Esophagus muscularis mucosa (tissue), 4 donors: Measurements from ENCODE around the gene GFOD1. TPM values are rescaled to one million over a fixed set of nuclear protein-coding genes. Genes with fewer than 3 reads are reported as not detected.
"Not testable (repeated sequence)": the region's sequence is repeated elsewhere in the genome, so short reads cannot be mapped to it uniquely, and the experiment has no call there.

ENCODE experiments used
- DNase-seq: peaks from one replicate; pipeline ENCODE4 v3.0.0-alpha.2; 2017; ENCODE audit errors: extremely low spot score
- H3K27ac ChIP-seq, 4 donors: fragments of 200-600 bp; sonication (generic); replicated peaks in 1 of 4; 1 replicate in 3 of 4; 2 replicates in 1 of 4; pipeline ENCODE4 v1.5.1; 2016 to 2019; ENCODE audit warnings: mild to moderate bottlenecking in 1 of 4
- H3K27me3 ChIP-seq, 4 donors: fragments of 200-600 bp; sonication (generic); one replicate each; pipeline versions ENCODE4 v1.5.1 to v1.6.0; 2016 to 2019
- H3K36me3 ChIP-seq, 4 donors: fragments of 200-600 bp; sonication (generic); one replicate each; pipeline ENCODE4 v1.5.1; 2016 to 2019
- H3K4me1 ChIP-seq, 4 donors: fragments of 200-600 bp; sonication (generic); one replicate each; pipeline ENCODE4 v1.5.1; 2016 to 2019
- H3K4me3 ChIP-seq, 4 donors: fragments of 200-600 bp; sonication (generic); 1 replicate in 2 of 4; 2 replicates in 2 of 4; pipeline ENCODE4 v1.5.1; 2016 to 2019; ENCODE audit warnings: mild to moderate bottlenecking in 4 of 4, moderate library complexity in 1 of 4
- H3K9me3 ChIP-seq, 4 donors: fragments of 200-600 bp; sonication (generic); 1 replicate in 3 of 4; 2 replicates in 1 of 4; pipeline ENCODE4 v1.5.1; 2016 to 2019
- CTCF ChIP-seq, 3 experiments: fragments of 200-600 bp in 2 of 3; fragments of 450-650 bp in 1 of 3; sonication (generic) in 2 of 3; IDR thresholded peaks; one replicate each; pipeline ENCODE4 v1.5.1; 2017 to 2019; ENCODE audit warnings: antibody characterized with exemption in 3 of 3, mild to moderate bottlenecking in 2 of 3, moderate library complexity in 1 of 3
- EP300 ChIP-seq: sonication (generic); formaldehyde crosslinking; IDR thresholded peaks from one replicate; pipeline ENCODE4 v1.6.1; 2017; ENCODE audit warnings: antibody characterized with exemption
- POLR2A ChIP-seq: fragments of 450-650 bp; IDR thresholded peaks from one replicate; pipeline ENCODE4 v1.6.1; 2017; ENCODE audit warnings: antibody characterized with exemption, moderate library complexity, mild to moderate bottlenecking, low read depth
- POLR2AphosphoS5 ChIP-seq, 2 donors: sonication (generic); formaldehyde crosslinking; IDR thresholded peaks; one replicate each; pipeline ENCODE4 v1.6.1; 2017; ENCODE audit warnings: antibody characterized with exemption in 2 of 2
- WGBS: methylation state at CpG from one replicate; pipeline ENCODE4 v1.1.5; 2018; 5-methylcytosine and 5-hydroxymethylcytosine counted together
- intact Hi-C: fragments of 100-400 bp; cut with DNase I; formaldehyde crosslinking; loops from one replicate; pipeline ENCODE4 v1.15.1; 2023
- total RNA-seq, 4 donors: library from RNA; depleted of rRNA; stranded (reverse); fragments of >200 nt; gene quantifications; one replicate each; pipeline versions ENCODE4 v1.1.0 to v1.2.1, GENCODE V29; 2016

Gene GFOD1
- total RNA-seq, 4 donors from 2014 or later: 21.7 to 34.5 (median 25.8) TPM

DNA sequence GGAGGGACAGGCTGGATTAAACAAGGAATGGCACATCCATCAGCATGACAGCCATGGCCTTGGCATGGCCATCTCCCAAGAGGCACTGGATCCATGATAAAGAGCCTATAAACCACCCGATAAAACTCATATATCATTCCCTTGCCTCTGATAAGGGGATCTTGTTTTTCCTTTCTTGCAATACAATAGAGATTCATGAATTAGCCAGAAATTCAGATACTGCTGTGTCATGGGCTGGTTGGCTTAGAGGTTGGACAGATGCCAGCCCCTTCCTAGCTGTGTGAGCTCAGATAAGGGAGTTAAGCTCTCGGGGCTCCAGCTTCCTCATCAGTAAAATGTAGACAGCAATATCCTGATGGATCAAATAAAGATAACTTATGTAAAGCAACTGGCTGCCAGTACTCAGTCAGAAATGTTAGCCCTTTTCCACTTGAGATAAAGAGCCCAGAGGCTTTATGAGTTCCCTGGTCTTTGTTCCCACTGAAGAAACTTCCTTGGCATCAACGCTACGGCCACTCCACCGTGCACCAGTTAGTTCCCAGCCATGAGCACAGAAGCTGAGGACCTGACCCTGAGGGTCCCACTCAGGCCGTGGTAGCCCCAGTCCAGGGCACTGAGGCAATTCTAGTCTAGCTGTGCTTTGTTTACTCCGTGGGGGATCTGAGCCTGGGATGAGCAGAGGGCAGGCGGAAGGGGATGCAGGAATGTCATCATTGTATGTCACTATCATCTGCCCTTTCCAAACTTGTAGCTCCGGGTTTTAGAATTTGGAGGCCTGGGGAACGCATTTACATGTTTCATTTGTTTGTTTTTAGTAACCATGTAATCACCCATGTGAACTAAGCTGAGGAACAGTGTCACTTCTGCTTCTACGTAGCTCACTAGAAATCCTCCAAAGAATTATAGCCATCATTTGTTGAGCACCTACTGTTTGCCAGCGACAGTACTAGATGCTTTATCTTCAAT lies 91.8 kb downstream of the GFOD1 start:
- Histone ChIP-seq H3K9me3 (no peaks in the 10 kb centered on the region), H3K27me3 (no peaks in the 10 kb centered on the region), H3K27ac (peak overlapping the region; percentile 3 to 58 (median 26)), H3K4me1 (peaks cover 40 to 55% (median 49%) of the 10 kb centered on the region in 4 donors), H3K36me3 (no peaks in the 10 kb centered on the region), H3K4me3 (no peak overlapping the region)
- no peak for DNase-seq
- WGBS: 63% methylated on average over 11 of the region's 12 CpGs
- TF ChIP-seq EP300 (no peak), POLR2AphosphoS5 (IDR thresholded peaks at IDR 0.05) (peak in 1 of 2 donors; percentile 21)
- intact Hi-C loops: no loop called here

DNA sequence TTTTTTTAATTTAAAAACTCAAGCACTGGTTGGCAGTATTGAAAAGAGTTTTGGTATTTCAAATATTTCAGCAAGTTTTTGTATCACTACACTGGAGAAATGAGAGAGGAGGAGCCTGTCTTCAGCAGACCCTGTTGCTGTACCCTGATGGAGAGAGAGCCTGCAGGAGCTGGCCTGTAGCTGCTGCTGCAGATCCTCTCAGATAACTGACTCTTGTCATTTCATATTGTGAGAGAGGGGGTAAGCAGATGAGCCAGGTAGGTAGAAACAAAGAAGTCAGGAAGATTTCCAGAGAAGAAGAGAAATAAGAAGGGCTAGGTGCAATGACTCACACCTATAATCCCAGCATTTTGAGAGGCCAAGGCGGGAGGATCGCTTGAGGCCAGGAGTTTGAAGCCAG lies 94.9 kb downstream of the GFOD1 start:
- WGBS: 75% methylated on average over 2 of the region's 2 CpGs
- H3K27ac ChIP-seq: no peak overlapping the region
- intact Hi-C loops: no loop called here
- no peak overlapping the region for H3K4me3 ChIP-seq
- no peak for TF ChIP-seq POLR2AphosphoS5 (IDR thresholded peaks at IDR 0.05)
- TF ChIP-seq EP300: no peak
- TF ChIP-seq CTCF (IDR thresholded peaks at IDR 0.05): no peak
- no peak for TF ChIP-seq POLR2A
- H3K4me1 ChIP-seq: peaks cover 26 to 30% (median 28%) of the 10 kb centered on the region in 4 donors
- no peaks in the 10 kb centered on the region for H3K9me3 ChIP-seq
- H3K27me3 ChIP-seq: no peaks in the 10 kb centered on the region
- H3K36me3 ChIP-seq: no peaks in the 10 kb centered on the region
- DNase-seq: no peak

GRCh38 chr6:13391537-13391936 lies 95.9 kb downstream of the GFOD1 start:
- peaks cover 17 to 21% (median 19%) of the 10 kb centered on the region in 4 donors for H3K4me1 ChIP-seq
- intact Hi-C loops: no loop called here
- TF ChIP-seq POLR2AphosphoS5 (IDR thresholded peaks at IDR 0.05) (no peak), EP300 (no peak), CTCF (IDR thresholded peaks at IDR 0.05) (no peak), POLR2A (no peak)
- no peak overlapping the region for H3K4me3 ChIP-seq
- H3K27me3 ChIP-seq: no peaks in the 10 kb centered on the region
- no peak overlapping the region for H3K27ac ChIP-seq
- no peaks in the 10 kb centered on the region for H3K36me3 ChIP-seq
- DNase-seq: no peak
- 98% methylated on average over 5 of the region's 5 CpGs for WGBS
- H3K9me3 ChIP-seq: no peaks in the 10 kb centered on the region

- Histone ChIP-seq H3K36me3 (no peaks in the 10 kb centered on the region), H3K9me3 (no peaks in the 10 kb centered on the region), H3K4me1 (peaks cover 8 to 12% (median 11%) of the 10 kb centered on the region in 4 donors), H3K4me3 (no peak overlapping the region), H3K27me3 (no peaks in the 10 kb centered on the region), H3K27ac (no peak overlapping the region)
- TF ChIP-seq POLR2AphosphoS5 (IDR thresholded peaks at IDR 0.05) (no peak), EP300 (no peak), CTCF (IDR thresholded peaks at IDR 0.05) (no peak), POLR2A (no peak)
- intact Hi-C loops: no loop called here
- DNase-seq: no peak
- WGBS: 84% methylated on average over 3 of the region's 3 CpGs
Observed at GRCh38 chr6:13390658-13391057, 96.7 kb downstream of the GFOD1 start.

DNA sequence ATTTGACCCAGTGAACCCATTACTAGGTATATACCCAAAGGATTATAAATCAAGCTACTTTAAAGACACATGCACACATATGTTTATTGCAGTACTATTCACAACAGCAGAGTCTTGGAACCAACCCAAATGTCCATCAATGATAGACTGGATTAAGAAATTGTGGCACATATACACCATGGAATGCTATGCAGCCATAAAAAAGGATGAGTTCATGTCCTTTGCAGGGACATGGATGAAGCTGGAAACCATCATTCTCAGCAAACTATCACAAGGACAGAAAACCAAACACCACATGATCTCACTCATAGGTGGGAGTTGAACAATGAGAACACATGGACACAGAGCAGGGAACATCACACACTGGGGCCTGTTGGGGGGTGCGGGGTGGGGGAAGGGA lies 98.2 kb downstream of the GFOD1 start:
- H3K4me1 ChIP-seq: peaks cover 0 to 15% (median 4%) of the 10 kb centered on the region in 4 donors
- H3K36me3 ChIP-seq, H3K4me3 ChIP-seq, H3K27me3 ChIP-seq, DNase-seq, H3K27ac ChIP-seq, H3K9me3 ChIP-seq, intact Hi-C loops: not testable (repeated sequence)
- 100% methylated on average over 1 of the region's 1 CpG for WGBS

DNA sequence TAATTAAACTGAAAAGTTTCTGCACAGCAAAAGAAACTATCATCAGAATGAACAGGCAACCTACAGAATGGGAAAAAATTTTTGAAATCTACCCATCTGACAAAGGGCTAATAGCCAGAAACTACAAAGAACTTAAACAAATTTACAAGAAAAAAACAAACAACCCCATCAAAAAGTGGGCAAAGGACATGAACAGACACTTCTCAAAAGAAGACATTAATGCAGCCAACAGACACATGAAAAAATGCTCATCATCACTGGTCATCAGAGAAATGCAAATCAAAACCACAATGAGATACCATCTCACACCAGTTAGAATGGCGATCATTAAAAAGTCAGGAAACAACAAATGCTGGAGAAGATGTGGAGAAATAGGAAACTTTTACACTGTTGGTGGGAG lies 98.6 kb downstream of the GFOD1 start:
- H3K4me1 ChIP-seq: peaks cover 4 to 19% (median 9%) of the 10 kb centered on the region in 4 donors
- H3K27me3 ChIP-seq, H3K9me3 ChIP-seq, H3K36me3 ChIP-seq, DNase-seq, intact Hi-C loops, H3K27ac ChIP-seq, H3K4me3 ChIP-seq: not testable (repeated sequence)
- WGBS: 100% methylated on average over 1 of the region's 1 CpG
